ENCODE results near the gene CENPQ.
"Not testable (repeated sequence)": the region's sequence is repeated elsewhere in the genome, so short reads cannot be mapped to it uniquely, and the experiment has no call there.

CENPQ gene

DNA sequence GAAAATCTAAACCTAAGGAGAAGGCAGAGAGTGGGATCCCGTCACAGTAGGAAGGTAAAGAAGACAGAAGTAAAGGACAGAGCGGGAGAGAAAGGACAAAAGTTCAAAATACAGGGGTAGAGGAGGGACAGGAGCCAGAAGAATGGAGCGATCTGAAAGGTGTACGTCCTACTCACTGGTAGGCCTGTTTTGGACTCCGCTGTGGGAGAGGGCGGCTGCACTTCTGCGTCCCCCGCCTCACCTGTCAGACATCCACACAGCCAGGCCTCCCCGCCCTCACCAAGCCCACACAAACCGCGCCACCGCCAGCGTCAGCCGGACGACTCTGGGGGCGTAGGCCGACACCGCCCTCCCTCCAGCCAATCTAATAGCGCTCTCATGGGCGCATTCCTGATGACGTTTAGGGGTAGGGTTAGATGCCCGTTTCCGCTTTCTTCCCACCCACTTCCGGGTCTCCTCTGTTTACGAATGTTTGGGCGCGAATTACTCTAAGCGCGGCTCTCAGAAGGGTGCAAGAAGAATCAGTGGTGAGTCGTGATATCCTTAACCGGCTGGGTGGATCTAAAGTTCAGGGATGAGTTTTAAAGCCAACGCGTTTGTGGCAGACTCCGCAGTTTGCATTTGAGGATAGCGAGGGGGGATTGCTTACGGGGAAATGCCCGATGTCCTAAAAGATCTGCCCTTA, at the start of gene CENPQ, which contains the start of gene MMUT:
Gene CENPQ (plus strand): TSS at position 444 of the 685 bp plus-strand sequence. CDS start 6,807 bp downstream, outside the sequence.
Gene MMUT (minus strand): TSS at position 327 of the 685 bp plus-strand sequence. CDS start 3,787 bp downstream, outside the sequence.
- DNase-seq (ENCODE audit: low read depth in 2 of 2, low spot score in 1 of 2) = peak; percentile 77 to 83

- no peak for DNase-seq (ENCODE audit: low read depth in 2 of 2, low spot score in 1 of 2)
Measured at GRCh38 chr6:49415358-49415757, 47.8 kb upstream of the CENPQ start.

GRCh38 chr6:49416195-49416594, 47.0 kb upstream of the CENPQ start:
- DNase-seq (ENCODE audit: low read depth in 2 of 2, low spot score in 1 of 2) = no peak

DNA sequence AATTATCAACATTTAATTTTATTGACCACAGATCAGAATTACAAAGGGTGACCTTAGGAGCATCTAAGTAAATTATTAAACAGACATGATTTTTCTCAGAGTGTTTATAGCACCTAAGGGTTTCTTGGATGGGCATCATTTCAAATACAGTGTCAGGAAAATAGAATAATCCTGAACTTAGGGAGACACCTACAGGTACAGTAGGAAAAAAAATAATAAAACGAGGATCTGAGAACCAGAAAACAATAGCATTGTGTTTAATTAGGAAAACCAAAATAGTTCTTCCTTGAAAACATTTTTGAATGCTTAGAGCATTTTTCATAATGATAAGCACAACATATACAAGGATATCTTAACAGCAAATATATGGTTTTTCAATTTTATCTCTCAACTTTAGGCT, 39.4 kb upstream of the CENPQ start:
- DNase-seq (ENCODE audit: low read depth in 2 of 2, low spot score in 1 of 2) = no peak

- DNase-seq (ENCODE audit: low read depth in 2 of 2, low spot score in 1 of 2) = no peak
Measured at GRCh38 chr6:49430187-49430586, 33.0 kb upstream of the CENPQ start.

- no peak for DNase-seq (ENCODE audit: low read depth in 2 of 2, low spot score in 1 of 2)
Measured at GRCh38 chr6:49430866-49431265, 32.3 kb upstream of the CENPQ start.

DNA sequence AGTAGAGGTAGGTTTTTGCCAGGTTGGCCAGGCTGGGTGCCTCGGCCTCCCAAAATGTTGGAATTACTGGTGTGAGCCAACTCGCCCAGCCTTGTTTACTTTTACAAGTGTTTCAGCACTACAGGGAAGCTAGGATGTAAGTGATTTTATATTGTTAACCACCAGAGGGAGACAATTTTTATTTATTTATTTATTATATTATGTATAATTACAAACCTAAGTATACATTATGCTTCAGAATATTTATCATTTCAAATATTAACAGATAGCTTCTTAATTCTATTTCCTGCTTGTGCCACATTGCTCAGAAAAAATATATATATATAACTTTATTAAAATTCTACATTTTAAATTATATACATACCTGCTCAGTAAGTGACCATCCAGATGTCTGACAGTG, 9.9 kb upstream of the CENPQ start:
- no peak for DNase-seq (ENCODE audit: low read depth in 2 of 2, low spot score in 1 of 2)

- no peak for DNase-seq (ENCODE audit: low read depth in 2 of 2, low spot score in 1 of 2)
Measured at GRCh38 chr6:49454787-49455709, 8.1 kb upstream of the CENPQ start.

- no peak for DNase-seq (ENCODE audit: low read depth in 2 of 2, low spot score in 1 of 2)
Measured at GRCh38 chr6:49457771-49458170, 5.4 kb upstream of the CENPQ start.

GRCh38 chr6:49462071-49462470, 1.1 kb upstream of the CENPQ start:
- no peak for DNase-seq (ENCODE audit: low read depth in 2 of 2, low spot score in 1 of 2)

DNA sequence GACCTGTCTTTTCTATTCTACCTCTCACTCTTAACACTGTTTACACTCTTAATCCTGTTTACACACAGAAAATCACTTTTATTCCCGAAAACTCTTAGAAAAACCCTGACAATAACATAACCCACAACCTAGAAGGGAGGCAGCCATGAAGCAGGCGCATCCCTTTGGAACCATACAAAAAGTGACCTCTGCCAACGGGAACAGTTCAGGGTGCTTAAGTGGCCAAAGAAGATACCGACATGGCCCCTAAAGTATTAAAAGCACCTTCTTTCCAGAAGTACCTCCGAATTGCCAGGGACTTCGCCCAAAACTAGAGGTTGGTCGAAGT, 607 bp upstream of the CENPQ start:
- no peak for DNase-seq (ENCODE audit: low read depth in 2 of 2, low spot score in 1 of 2)

DNA sequence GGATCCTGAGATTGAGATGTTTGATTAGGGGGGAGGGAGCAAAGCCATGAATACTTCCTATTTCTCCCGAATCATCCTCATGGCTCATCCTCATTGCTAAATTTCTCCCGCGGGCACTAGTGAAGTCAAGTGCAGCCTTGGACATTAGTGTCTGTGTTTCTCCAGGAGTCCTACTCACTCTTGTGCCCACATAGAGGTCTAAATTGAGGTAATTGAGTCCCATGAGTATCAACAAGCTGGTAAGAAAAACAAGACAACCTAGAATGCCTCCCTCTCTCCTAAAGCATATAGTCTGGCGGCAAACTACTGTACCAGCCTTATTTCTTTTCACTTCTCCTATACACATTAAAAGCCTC, 420 bp downstream of the CENPQ start:
- DNase-seq (ENCODE audit: low read depth in 2 of 2, low spot score in 1 of 2) = no peak

DNA sequence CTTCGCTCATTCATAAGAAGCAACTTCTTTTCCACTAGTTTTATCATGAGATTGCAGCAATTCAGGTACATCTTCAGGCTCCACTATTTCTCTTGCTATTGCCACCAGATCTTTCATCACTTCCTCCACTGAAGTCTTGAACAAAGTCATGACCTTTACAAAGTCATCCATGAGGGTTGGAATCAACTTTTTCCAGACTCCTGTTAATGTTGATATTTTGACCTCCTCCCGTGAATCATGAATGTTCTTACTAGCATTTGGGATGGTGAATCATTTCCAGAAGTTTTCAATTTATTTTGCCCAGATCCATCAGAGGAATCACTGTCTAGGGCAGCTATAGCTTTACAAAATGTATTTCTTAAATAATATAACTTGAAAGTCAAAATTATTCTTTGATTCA, 1.5 kb downstream of the CENPQ start:
- DNase-seq (ENCODE audit: low read depth in 2 of 2, low spot score in 1 of 2) = no peak

- DNase-seq (ENCODE audit: low read depth in 2 of 2, low spot score in 1 of 2) = no peak
Measured at GRCh38 chr6:49468042-49468441, 4.9 kb downstream of the CENPQ start.

DNA sequence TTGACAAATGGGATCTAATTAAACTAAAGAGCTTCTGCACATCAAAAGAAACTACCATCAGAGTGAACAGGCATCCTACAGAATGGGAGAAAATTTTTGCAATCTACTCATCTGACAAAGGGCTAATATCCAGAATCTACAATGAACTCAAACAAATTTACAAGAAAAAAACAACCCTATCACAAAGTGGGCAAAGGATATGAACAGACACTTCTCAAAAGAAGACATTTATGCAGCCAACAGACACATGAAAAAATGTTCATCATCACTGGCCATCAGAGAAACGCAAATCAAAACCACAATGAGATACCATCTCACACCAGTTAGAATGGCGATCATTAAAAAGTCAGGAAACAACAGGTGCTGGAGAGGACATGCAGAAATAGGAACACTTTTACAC, 13.4 kb downstream of the CENPQ start:
- DNase-seq (ENCODE audit: low read depth in 2 of 2, low spot score in 1 of 2) = not testable (repeated sequence)

GRCh38 chr6:49479308-49479970, 16.3 kb downstream of the CENPQ start:
- DNase-seq (ENCODE audit: low read depth in 2 of 2, low spot score in 1 of 2) = no peak

DNA sequence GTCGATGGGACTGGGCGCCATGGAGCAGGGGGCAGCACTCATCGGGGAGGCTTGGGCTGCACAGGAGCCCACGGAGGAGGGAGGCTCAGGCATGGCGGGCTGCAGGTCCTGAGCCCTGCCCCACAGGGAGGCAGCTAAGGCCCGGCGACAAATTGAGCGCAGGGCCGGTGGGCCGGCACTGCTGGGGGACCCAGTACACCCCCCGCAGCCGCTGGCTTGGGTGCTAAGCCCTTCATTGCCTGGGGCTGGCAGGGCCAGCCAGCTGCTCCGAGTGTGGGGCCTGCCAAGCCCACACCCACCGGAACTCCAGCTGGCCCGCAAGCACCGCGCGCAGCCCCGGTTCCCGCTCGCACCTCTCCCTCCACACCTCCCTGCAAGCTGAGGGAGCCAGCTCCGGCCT, 18.7 kb downstream of the CENPQ start:
- not testable (repeated sequence) for DNase-seq (ENCODE audit: low read depth in 2 of 2, low spot score in 1 of 2)

GRCh38 chr6:49483380-49483779, 20.2 kb downstream of the CENPQ start:
- not testable (repeated sequence) for DNase-seq (ENCODE audit: low read depth in 2 of 2, low spot score in 1 of 2)

GRCh38 chr6:49490633-49491032, 27.5 kb downstream of the CENPQ start:
- DNase-seq (ENCODE audit: low read depth in 2 of 2, low spot score in 1 of 2) = no peak

DNA sequence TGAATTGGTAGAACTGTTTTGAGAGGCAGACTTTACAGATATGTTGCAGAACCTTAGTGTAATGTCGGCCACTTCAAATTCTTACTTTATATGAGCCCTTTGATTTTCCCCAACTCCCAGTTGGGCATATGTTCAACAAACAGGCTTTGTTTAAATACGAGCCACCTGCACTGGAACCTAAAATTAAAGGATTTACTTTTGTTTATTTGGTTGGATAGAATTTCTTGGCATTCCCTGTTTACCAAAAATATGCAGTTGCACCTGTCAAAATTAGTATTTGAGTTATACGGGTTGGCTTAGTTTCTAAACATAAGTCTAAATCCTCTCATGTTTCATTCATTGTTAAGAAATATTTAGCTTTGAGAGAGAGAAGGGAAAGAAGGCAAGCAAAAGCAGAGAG, 34.1 kb downstream of the CENPQ start:
- DNase-seq (ENCODE audit: low read depth in 2 of 2, low spot score in 1 of 2) = no peak

- DNase-seq (ENCODE audit: low read depth in 2 of 2, low spot score in 1 of 2) = no peak
Measured at GRCh38 chr6:49499126-49499525, 36.0 kb downstream of the CENPQ start.

DNA sequence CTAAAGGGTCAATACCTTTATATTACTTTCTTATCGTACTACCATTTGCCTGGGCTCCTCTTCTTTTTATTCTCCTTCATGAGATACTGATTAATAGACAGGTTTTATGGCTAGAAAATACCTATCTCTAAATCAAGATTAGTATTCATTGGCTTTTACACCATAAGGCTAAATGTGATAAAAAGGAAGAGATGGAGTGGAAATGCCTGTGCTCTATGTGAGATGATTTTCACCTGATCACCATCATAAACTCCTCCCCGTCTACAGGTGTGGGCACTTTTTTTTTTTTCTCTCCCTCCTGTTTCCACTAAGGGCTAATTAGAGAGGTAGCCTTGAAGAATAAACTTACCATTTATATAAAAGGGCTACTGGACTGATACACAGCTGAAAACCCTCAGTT, 36.5 kb downstream of the CENPQ start, which contains the start of gene GLYATL3:
Gene GLYATL3 (plus strand): TSS at position 301 of the 400 bp plus-strand sequence. CDS start 12,068 bp downstream, outside the sequence.
- DNase-seq (ENCODE audit: low read depth in 2 of 2, low spot score in 1 of 2) = no peak

Measured in stimulated activated CD8-positive, alpha-beta memory T cell treated with anti-CD3 and anti-CD28 coated beads, Interleukin-4, amount 100 ng/mL, for 4 hours (primary cell).